Vagina (tissue), 2 donors: ENCODE results near the gene NR4A3. TPM values are rescaled to one million over a fixed set of nuclear protein-coding genes. Genes with fewer than 3 reads are reported as not detected.
A peak's percentile ranks its signal among the peaks of the same experiment; 100 is the strongest.

Source experiments
- DNase-seq, 2 donors: peaks; one replicate each; pipeline ENCODE4 v3.0.0-alpha.2; 2017; ENCODE audit errors: extremely low spot score in 2 of 2
- H3K27ac ChIP-seq: fragments of 200-600 bp; sonication (generic); one replicate; pipeline ENCODE4 v1.5.1; 2019
- H3K27me3 ChIP-seq: fragments of 200-600 bp; sonication (generic); one replicate; pipeline ENCODE4 v1.5.1; 2019
- H3K36me3 ChIP-seq, 2 donors: fragments of 200-600 bp; sonication (generic); one replicate each; pipeline ENCODE4 v1.5.1; 2017 to 2019
- H3K4me1 ChIP-seq: fragments of 200-600 bp; sonication (generic); one replicate; pipeline ENCODE4 v1.5.1; 2019
- H3K4me3 ChIP-seq, 2 donors: fragments of 200-600 bp; sonication (generic); 1 replicate in 1 of 2; 2 replicates in 1 of 2; pipeline ENCODE4 v1.5.1; 2016 to 2019
- H3K9me3 ChIP-seq: fragments of 200-600 bp; sonication (generic); one replicate; pipeline ENCODE4 v1.5.1; 2019
- POLR2A ChIP-seq, 2 donors: fragments of 450-650 bp; IDR thresholded peaks; one replicate each; pipeline ENCODE4 v1.6.1; 2017; ENCODE audit warnings: antibody characterized with exemption in 2 of 2, mild to moderate bottlenecking in 2 of 2, moderate library complexity in 2 of 2
- POLR2AphosphoS5 ChIP-seq, 2 donors: sonication (generic); formaldehyde crosslinking; IDR thresholded peaks; one replicate each; pipeline ENCODE4 v1.9.0; 2017; ENCODE audit warnings: antibody characterized with exemption in 2 of 2, mild to moderate bottlenecking in 2 of 2, low read depth in 1 of 2; ENCODE audit not compliant: insufficient read depth in 1 of 2
- intact Hi-C: fragments of 100-400 bp; cut with DNase I; formaldehyde crosslinking; loops from one replicate; pipeline ENCODE4 v1.15.1; 2023
- total RNA-seq: library from RNA; depleted of rRNA; stranded (reverse); fragments of >200 nt; gene quantifications from one replicate; pipeline ENCODE4 v1.2.3, GENCODE V29; 2016
- TF ChIP-seq, protein P1 (sequence below), 3 experiments: fragments of 450-650 bp in 2 of 3; fragments of 200-600 bp in 1 of 3; sonication (generic) in 1 of 3; IDR thresholded peaks; one replicate each; pipeline ENCODE4 v1.5.1; 2017 to 2019; ENCODE audit warnings: antibody characterized with exemption in 3 of 3, mild to moderate bottlenecking in 2 of 3, moderate library complexity in 2 of 3

NR4A3 gene
- total RNA-seq, 1 donor from 2014 or later = 23.3 TPM

DNA sequence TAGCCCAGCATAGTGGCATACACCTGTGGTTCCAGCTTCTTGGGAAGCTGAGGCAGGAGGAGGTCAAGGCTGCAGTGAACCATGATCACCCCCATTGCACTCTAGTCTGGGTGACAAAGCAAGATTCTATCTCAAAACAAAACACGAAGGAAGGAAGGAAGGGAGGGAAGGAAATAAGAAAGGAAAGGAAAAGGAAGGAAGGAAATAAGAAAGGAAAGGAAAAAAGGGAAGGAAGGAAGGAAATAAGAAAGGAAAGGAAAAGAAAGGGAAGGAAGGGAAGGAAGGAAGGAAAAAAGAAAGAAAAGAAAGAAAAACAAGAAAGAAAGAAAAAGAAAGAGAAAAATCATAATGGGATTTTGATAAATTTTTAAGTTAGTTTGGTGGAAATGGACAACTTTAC, 81.7 kb downstream of the NR4A3 start:
- no peaks in the 10 kb centered on the region for H3K9me3 ChIP-seq
- H3K27ac ChIP-seq = no peak overlapping the region
- TF ChIP-seq POLR2AphosphoS5 (IDR thresholded peaks at IDR 0.05; ENCODE audit: insufficient read depth in 1 of 2, low read depth in 1 of 2) = no peak
- TF ChIP-seq, protein P1, sequence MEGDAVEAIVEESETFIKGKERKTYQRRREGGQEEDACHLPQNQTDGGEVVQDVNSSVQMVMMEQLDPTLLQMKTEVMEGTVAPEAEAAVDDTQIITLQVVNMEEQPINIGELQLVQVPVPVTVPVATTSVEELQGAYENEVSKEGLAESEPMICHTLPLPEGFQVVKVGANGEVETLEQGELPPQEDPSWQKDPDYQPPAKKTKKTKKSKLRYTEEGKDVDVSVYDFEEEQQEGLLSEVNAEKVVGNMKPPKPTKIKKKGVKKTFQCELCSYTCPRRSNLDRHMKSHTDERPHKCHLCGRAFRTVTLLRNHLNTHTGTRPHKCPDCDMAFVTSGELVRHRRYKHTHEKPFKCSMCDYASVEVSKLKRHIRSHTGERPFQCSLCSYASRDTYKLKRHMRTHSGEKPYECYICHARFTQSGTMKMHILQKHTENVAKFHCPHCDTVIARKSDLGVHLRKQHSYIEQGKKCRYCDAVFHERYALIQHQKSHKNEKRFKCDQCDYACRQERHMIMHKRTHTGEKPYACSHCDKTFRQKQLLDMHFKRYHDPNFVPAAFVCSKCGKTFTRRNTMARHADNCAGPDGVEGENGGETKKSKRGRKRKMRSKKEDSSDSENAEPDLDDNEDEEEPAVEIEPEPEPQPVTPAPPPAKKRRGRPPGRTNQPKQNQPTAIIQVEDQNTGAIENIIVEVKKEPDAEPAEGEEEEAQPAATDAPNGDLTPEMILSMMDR (IDR thresholded peaks at IDR 0.05) = no peak
- TF ChIP-seq POLR2A (IDR thresholded peaks at IDR 0.05) = no peak
- DNase-seq = no peak
- H3K27me3 ChIP-seq = no peaks in the 10 kb centered on the region
- H3K4me3 ChIP-seq = no peak overlapping the region
- H3K4me1 ChIP-seq = peaks cover 23% of the 10 kb centered on the region
- intact Hi-C loops = no loop called here
- no peaks in the 10 kb centered on the region for H3K36me3 ChIP-seq

DNA sequence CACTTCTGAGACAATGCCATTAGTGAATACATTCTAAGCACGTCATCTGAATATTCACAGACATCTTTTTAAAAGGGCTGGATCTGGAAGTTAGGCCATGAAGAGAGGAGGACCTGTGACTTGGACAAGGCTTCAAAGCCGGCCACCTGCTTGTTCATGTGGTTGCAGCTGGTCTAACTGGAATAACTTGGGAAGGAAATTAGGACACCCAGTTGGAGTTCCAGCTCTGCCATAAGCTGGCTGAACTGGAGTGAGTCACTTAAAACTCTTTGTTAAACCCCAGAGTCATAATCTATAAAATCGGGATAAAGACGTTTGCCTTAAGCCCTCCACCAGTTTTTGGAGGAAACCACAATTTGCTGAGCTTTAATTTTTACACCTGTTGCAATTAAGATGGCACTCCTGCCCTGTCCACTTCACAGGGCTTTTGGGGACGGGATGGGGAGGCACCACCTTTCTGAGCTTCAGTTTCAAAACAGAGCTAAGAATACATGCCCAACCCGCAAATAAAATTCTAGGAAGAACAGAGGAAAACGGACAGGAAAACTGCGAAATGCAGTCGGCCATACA, 84.2 kb downstream of the NR4A3 start:
- TF ChIP-seq, protein P1 (IDR thresholded peaks at IDR 0.05) = no peak
- no peak for TF ChIP-seq POLR2AphosphoS5 (IDR thresholded peaks at IDR 0.05; ENCODE audit: insufficient read depth in 1 of 2, low read depth in 1 of 2)
- no peak for TF ChIP-seq POLR2A (IDR thresholded peaks at IDR 0.05)
- no peaks in the 10 kb centered on the region for H3K27me3 ChIP-seq
- H3K4me3 ChIP-seq = peak overlapping the region; percentile 71 to 90
- peak overlapping the region; percentile 97 for H3K27ac ChIP-seq
- intact Hi-C loops = loop anchor here (1.0 to 2.0 kb wide), 2 partner anchors 80 to 83 kb away; no protein-coding TSS in a partner anchor
- H3K36me3 ChIP-seq = no peaks in the 10 kb centered on the region
- H3K9me3 ChIP-seq = no peaks in the 10 kb centered on the region
- no peak for DNase-seq
- peaks cover 37% of the 10 kb centered on the region for H3K4me1 ChIP-seq

DNA sequence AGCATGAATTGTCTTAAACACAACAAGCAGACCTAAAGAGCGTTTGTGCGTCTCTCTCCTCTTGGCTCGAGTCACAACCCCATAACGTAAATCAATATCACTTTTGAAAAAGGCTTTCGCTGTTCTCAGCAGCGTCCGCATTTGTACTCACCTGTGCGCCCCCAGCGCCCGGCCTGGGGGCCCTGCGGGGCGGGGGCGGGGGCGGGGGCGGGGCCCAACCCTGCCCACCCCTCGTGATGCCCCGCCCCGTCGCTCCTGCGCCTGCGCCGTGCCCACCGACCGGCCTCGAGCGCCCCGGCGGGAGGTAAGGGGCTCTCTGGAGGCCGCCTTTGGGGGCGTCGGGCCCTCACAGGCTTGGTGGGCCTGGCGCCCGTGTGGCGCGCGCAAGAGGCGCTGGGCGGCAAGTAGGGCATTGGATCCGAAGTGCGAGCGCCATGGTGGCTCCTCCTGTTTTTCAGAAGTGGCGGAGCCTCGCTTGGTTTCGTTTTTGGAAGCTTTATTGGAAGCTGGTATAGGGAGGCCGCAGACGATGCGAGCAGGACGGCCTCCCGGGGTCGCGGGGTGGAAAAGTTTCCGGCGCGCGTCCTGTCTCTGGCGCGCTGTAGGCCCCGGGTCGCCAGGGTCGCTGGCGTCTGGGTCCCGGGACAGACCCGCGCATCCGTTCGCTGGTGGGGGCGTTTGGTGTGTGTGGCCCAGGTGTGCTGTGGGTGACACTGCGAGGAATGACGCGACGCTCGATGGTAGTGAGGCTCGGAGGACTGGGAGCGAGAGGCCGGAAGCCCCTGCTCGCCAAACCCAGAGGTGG, 84.9 kb downstream of the NR4A3 start, which contains the start of gene STX17:
Gene STX17 (plus strand): TSS at position 252 of the 805 bp plus-strand sequence. CDS start 8,586 bp downstream, outside the sequence.
- TF ChIP-seq POLR2AphosphoS5 (IDR thresholded peaks at IDR 0.05; ENCODE audit: insufficient read depth in 1 of 2, low read depth in 1 of 2) = peak in 1 of 2 donors; percentile 98
- TF ChIP-seq, protein P1 (IDR thresholded peaks at IDR 0.05) = no peak
- peak in 1 of 2 donors; percentile 87 for TF ChIP-seq POLR2A (IDR thresholded peaks at IDR 0.05)
- Histone ChIP-seq H3K27me3 (no peaks in the 10 kb centered on the region), H3K4me3 (peak within 1 kb of the TSS; percentile 71 to 90), H3K27ac (peak within 1 kb of the TSS; percentile 97), H3K9me3 (no peaks in the 10 kb centered on the region), H3K4me1 (peaks cover 37% of the 10 kb centered on the region), H3K36me3 (no peaks in the 10 kb centered on the region)
- intact Hi-C loops = loop anchor here (2.0 kb wide), 1 partner anchor 84 kb away; no protein-coding TSS in a partner anchor
- no peak for DNase-seq

DNA sequence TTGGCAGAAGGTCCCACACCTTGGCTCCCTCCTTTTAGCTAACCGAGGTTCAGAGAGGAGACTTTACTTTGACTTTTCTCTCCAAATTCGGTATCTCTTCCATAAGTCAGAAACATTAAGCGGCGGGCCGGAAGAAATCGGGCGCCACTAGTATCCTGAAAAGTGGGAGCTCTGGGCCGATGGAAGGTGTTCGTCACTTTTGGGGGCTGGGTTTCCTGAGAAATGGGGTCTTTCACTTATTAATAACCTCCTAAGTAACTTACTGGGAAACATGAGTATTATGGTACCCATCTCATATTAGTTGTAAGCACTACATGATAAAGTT, 85.5 kb downstream of the NR4A3 start:
- Histone ChIP-seq H3K9me3 (no peaks in the 10 kb centered on the region), H3K27me3 (no peaks in the 10 kb centered on the region), H3K4me3 (peak overlapping the region; percentile 71 to 90), H3K27ac (peak overlapping the region; percentile 97), H3K4me1 (peaks cover 37% of the 10 kb centered on the region), H3K36me3 (no peaks in the 10 kb centered on the region)
- DNase-seq = no peak
- TF ChIP-seq POLR2AphosphoS5 (IDR thresholded peaks at IDR 0.05; ENCODE audit: insufficient read depth in 1 of 2, low read depth in 1 of 2) (no peak), POLR2A (IDR thresholded peaks at IDR 0.05) (no peak)
- TF ChIP-seq, protein P1 (IDR thresholded peaks at IDR 0.05) = no peak
- intact Hi-C loops = loop anchor here (2.0 kb wide), 1 partner anchor 84 kb away; no protein-coding TSS in a partner anchor
